ENCODE data around the gene TUBB.
A peak's percentile ranks its signal among the peaks of the same experiment; 100 is the strongest.
"Not testable (repeated sequence)": the region's sequence is repeated elsewhere in the genome, so short reads cannot be mapped to it uniquely, and the experiment has no call there.

TUBB gene

DNA sequence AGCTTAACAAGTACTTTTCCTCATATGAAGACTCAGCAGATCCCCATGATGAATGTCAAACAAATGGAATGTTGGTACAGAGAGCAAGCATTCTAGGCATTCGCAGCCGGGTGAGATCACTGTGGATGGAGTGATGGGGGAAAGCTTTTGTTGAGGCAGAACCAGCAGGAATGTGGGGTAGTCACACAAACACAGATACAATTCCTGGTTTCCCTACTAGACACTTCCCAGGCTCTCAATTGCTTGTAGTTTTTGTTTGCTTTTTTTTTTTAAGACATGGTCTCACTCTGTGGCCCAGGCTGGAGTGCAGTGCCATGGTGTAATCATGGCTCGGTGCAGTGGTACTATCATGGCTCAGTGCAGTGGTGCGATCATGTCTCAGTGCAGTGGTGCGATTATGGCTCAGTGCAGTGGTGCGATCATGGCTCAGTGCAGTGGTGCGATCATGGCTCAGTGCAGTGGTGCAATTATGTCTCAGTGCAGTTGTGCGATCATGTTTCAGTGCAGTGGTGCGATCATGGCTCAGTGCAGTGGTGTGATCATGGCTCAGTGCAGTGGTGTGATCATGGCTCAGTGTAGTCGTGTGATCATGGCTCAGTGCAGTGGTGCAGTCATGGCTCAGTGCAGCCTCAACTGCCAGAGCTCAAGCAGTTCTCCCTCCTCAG, 39.6 kb downstream of the TUBB start:
- peaks cover 15% of the 10 kb centered on the region for H3K4me1 ChIP-seq (ENCODE audit: insufficient read depth, low read length)
- no peak overlapping the region for H3K4me3 ChIP-seq (ENCODE audit: low read length)
- no peaks in the 10 kb centered on the region for H3K9me3 ChIP-seq (ENCODE audit: low read length)
- H3K36me3 ChIP-seq (ENCODE audit: insufficient read depth, low read length), result no peaks in the 10 kb centered on the region
- no peak overlapping the region for H2AFZ ChIP-seq (ENCODE audit: low read depth, low read length)
- no peaks in the 10 kb centered on the region for H3K27me3 ChIP-seq (ENCODE audit: insufficient read depth, low read length)

- peaks cover 19% of the 10 kb centered on the region for H3K4me1 ChIP-seq (ENCODE audit: insufficient read depth, low read length)
- H3K27me3 ChIP-seq (ENCODE audit: insufficient read depth, low read length), result no peaks in the 10 kb centered on the region
- no peaks in the 10 kb centered on the region for H3K36me3 ChIP-seq (ENCODE audit: insufficient read depth, low read length)
- no peaks in the 10 kb centered on the region for H3K9me3 ChIP-seq (ENCODE audit: low read length)
- H2AFZ ChIP-seq (ENCODE audit: low read depth, low read length), result no peak overlapping the region
- H3K4me3 ChIP-seq (ENCODE audit: low read length), result no peak overlapping the region
Observed at GRCh38 chr6:30760549-30760948, 40.4 kb downstream of the TUBB start.

DNA sequence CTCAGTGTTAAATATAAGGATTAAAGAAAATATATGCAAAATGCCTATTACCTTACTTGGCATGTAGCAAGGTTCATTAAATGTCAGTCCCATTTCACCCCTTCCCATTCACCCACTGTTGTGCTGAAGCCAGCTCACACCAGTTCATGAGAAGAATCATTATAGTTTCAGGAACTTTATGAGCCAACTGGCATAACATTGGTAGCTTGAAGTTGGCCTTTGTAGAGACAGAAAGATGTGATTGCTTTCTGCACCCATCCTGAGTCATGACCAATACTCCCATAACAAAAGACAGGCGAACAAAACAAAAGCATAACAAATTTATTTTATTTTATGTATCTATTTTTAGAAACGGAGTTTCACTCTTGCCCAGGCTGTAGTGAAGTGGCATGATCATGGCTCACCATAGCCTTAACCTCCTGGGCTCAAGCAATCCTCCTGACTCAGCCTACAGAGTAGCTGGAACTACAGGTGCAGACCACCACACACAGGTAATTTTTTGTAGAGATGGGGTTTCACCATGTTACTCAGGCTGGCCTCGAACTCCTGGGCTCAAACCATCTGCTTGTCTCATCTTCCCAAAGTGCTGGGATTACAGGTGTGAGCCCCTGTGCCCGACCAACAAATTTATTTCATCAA, 41.8 kb downstream of the TUBB start:
- Histone ChIP-seq H2AFZ (ENCODE audit: low read depth, low read length) (no peak overlapping the region), H3K4me3 (ENCODE audit: low read length) (no peak overlapping the region)

GRCh38 chr6:30763155-30763617, 43.0 kb downstream of the TUBB start:
- H3K9me3 ChIP-seq (ENCODE audit: low read length), result no peaks in the 10 kb centered on the region
- H3K4me1 ChIP-seq (ENCODE audit: insufficient read depth, low read length), result peaks cover 19% of the 10 kb centered on the region
- peak overlapping the region; percentile 58 for H2AFZ ChIP-seq (ENCODE audit: low read depth, low read length)
- H3K36me3 ChIP-seq (ENCODE audit: insufficient read depth, low read length), result no peaks in the 10 kb centered on the region
- H3K4me3 ChIP-seq (ENCODE audit: low read length), result no peak overlapping the region
- H3K27me3 ChIP-seq (ENCODE audit: insufficient read depth, low read length), result no peaks in the 10 kb centered on the region

More for the DNA sequence above, 41.8 kb downstream of the TUBB start:
- Histone ChIP-seq H3K4me1 (ENCODE audit: insufficient read depth, low read length) (peaks cover 19% of the 10 kb centered on the region), H3K36me3 (ENCODE audit: insufficient read depth, low read length) (no peaks in the 10 kb centered on the region), H3K9me3 (ENCODE audit: low read length) (no peaks in the 10 kb centered on the region), H3K27me3 (ENCODE audit: insufficient read depth, low read length) (no peaks in the 10 kb centered on the region)

- Histone ChIP-seq H3K36me3 (ENCODE audit: insufficient read depth, low read length) (no peaks in the 10 kb centered on the region), H3K4me3 (ENCODE audit: low read length) (no peak overlapping the region), H3K27me3 (ENCODE audit: insufficient read depth, low read length) (no peaks in the 10 kb centered on the region), H3K9me3 (ENCODE audit: low read length) (no peaks in the 10 kb centered on the region), H2AFZ (ENCODE audit: low read depth, low read length) (peak overlapping the region; percentile 58), H3K4me1 (ENCODE audit: insufficient read depth, low read length) (peaks cover 22% of the 10 kb centered on the region)
Observed at GRCh38 chr6:30763618-30764489, 43.7 kb downstream of the TUBB start.

DNA sequence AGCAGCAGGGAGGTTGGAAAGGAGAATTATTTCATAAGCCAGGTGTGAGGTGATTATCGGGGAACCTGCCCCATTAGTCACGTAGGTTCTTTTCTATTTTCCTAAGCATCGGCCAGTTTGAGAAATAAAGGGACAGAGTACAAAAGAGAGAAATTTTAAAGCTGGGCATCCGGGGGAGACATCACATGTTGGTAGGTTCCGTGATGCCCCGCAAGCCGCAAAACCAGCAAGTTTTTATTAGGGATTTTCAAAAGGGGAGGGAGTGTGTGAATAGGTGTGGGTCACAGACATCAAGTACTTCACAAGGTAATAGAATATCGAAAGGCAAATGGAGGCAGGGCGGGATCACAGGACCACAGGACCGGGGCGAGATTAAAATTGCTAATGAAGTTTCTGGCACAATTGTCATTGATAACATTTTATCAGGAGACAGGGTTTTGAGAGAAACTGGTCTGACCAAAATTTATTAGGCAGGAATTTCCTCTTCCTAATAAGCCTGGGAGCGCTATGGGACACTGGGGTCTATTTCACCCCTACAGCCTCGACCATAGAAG, 44.4 kb downstream of the TUBB start:
- H3K9me3 ChIP-seq (ENCODE audit: low read length); H3K27me3 ChIP-seq (ENCODE audit: insufficient read depth, low read length); H3K4me3 ChIP-seq (ENCODE audit: low read length); H3K36me3 ChIP-seq (ENCODE audit: insufficient read depth, low read length); H2AFZ ChIP-seq (ENCODE audit: low read depth, low read length): not testable (repeated sequence)
- peaks cover 30% of the 10 kb centered on the region for H3K4me1 ChIP-seq (ENCODE audit: insufficient read depth, low read length)

- peaks cover 35% of the 10 kb centered on the region for H3K4me1 ChIP-seq (ENCODE audit: insufficient read depth, low read length)
- not testable (repeated sequence) for H3K4me3 ChIP-seq (ENCODE audit: low read length); H3K27me3 ChIP-seq (ENCODE audit: insufficient read depth, low read length); H3K36me3 ChIP-seq (ENCODE audit: insufficient read depth, low read length); H3K9me3 ChIP-seq (ENCODE audit: low read length); H2AFZ ChIP-seq (ENCODE audit: low read depth, low read length)
Observed at GRCh38 chr6:30765495-30765894, 45.3 kb downstream of the TUBB start.

DNA sequence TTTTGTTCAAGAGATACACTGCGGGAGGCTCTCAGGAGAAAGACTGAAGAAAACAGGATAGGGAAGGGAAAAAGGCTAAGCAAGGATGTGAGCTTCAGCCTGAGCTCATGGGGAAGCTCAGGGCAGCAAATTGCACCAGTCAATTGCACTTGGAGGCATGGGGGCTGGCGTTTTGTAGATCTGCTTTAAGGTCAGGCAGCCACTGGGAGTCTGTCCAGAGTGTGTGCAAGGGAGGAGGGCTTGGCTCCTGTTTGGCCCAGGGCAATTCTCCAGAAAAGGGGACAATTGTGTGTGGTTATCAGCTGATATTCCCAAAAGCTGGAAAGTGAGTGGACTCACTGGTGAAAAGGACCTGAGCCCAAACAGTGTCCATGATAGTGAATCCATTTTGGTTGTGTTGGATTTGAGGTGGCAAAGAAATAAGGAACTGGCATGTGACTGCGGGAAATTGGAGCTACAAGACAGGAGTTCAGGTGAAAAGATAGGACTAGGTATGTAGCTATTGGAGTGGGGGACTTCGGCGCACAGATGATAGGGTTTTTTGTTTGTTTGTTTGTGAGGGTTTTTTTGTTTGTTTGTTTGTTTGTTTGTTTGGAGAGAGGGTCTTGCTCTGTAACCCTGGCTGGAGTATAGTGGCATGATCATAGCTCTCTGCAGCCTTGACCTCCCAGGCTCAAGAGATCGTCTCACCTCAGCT, 46.5 kb downstream of the TUBB start:
- Histone ChIP-seq H2AFZ (ENCODE audit: low read depth, low read length) (no peak overlapping the region), H3K4me1 (ENCODE audit: insufficient read depth, low read length) (peaks cover 35% of the 10 kb centered on the region), H3K27me3 (ENCODE audit: insufficient read depth, low read length) (no peaks in the 10 kb centered on the region)

DNA sequence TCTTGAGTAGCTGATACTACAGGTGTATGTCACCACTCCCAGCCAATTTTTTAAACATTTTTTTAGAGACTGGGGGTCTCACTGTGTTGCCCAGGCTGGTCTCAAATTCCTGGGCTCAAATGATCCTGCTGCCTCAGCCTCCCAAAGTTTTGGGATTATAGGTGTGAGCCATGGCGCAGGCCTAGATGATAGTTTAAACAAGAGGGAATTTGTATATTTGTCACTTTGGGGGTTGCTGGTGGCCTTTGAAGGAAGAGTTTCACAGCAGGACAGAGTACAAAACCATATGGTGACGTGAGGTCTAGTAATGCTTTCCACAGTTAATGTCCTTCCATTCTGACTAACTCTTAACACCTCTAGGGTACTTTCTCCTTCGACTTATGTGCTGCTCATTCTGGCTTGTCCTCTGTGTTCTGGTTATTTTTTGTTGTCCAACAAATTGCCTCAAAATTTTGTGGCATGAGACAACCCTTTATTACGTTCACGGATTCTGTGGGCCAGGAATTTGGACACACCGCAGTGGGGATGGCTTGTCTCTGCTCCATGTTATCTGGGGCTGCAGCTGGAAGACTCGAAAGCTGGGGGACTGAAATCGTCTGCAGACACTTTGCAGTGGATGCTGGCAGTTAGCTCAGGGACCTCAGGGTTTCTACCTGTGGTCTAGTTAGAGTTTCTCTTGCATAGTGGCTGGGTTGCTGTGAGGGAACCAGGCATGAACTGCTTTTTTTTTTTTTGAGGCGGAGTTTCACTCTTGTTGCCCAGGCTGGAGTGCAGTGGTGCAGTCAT, 47.2 kb downstream of the TUBB start:
- Histone ChIP-seq H3K27me3 (ENCODE audit: insufficient read depth, low read length) (no peaks in the 10 kb centered on the region), H2AFZ (ENCODE audit: low read depth, low read length) (no peak overlapping the region), H3K4me1 (ENCODE audit: insufficient read depth, low read length) (peaks cover 35% of the 10 kb centered on the region), H3K36me3 (ENCODE audit: insufficient read depth, low read length) (no peaks in the 10 kb centered on the region), H3K9me3 (ENCODE audit: low read length) (no peaks in the 10 kb centered on the region), H3K4me3 (ENCODE audit: low read length) (no peak overlapping the region)

More for the DNA sequence above, 46.5 kb downstream of the TUBB start:
- no peaks in the 10 kb centered on the region for H3K36me3 ChIP-seq (ENCODE audit: insufficient read depth, low read length)
- H3K4me3 ChIP-seq (ENCODE audit: low read length), result no peak overlapping the region
- no peaks in the 10 kb centered on the region for H3K9me3 ChIP-seq (ENCODE audit: low read length)

- no peaks in the 10 kb centered on the region for H3K9me3 ChIP-seq (ENCODE audit: low read length)
- no peaks in the 10 kb centered on the region for H3K36me3 ChIP-seq (ENCODE audit: insufficient read depth, low read length)
- H3K4me1 ChIP-seq (ENCODE audit: insufficient read depth, low read length), result peaks cover 35% of the 10 kb centered on the region
- no peak overlapping the region for H3K4me3 ChIP-seq (ENCODE audit: low read length)
- no peaks in the 10 kb centered on the region for H3K27me3 ChIP-seq (ENCODE audit: insufficient read depth, low read length)
- no peak overlapping the region for H2AFZ ChIP-seq (ENCODE audit: low read depth, low read length)
Observed at GRCh38 chr6:30767944-30768301, 47.8 kb downstream of the TUBB start.

GRCh38 chr6:30768634-30769087, 48.5 kb downstream of the TUBB start:
- H3K27me3 ChIP-seq (ENCODE audit: insufficient read depth, low read length), result no peaks in the 10 kb centered on the region
- H3K4me1 ChIP-seq (ENCODE audit: insufficient read depth, low read length), result peaks cover 30% of the 10 kb centered on the region
- peak overlapping the region; percentile 40 for H2AFZ ChIP-seq (ENCODE audit: low read depth, low read length)
- H3K4me3 ChIP-seq (ENCODE audit: low read length), result no peak overlapping the region
- H3K36me3 ChIP-seq (ENCODE audit: insufficient read depth, low read length), result no peaks in the 10 kb centered on the region
- H3K9me3 ChIP-seq (ENCODE audit: low read length), result no peaks in the 10 kb centered on the region
